Measurements from ENCODE around the gene SLC39A2. TPM values are rescaled to one million over a fixed set of nuclear protein-coding genes. Genes with fewer than 3 reads are reported as not detected.
"Not testable (repeated sequence)": the region's sequence is repeated elsewhere in the genome, so short reads cannot be mapped to it uniquely, and the experiment has no call there.

The SLC39A2 gene
- total RNA-seq, 2 experiments from 2014 or later: not detected

GRCh38 chr14:21040941-21041340 lies 41.8 kb downstream of the SLC39A2 start:
- not testable (repeated sequence) for H3K36me3 Mint-ChIP-seq (ENCODE audit: low read depth); H3K4me1 Mint-ChIP-seq (ENCODE audit: low read depth); H3K27me3 Mint-ChIP-seq (ENCODE audit: low read depth); DNase-seq; H3K4me3 Mint-ChIP-seq; H3K9me3 Mint-ChIP-seq; H3K27ac Mint-ChIP-seq
- CTCF ChIA-PET: interaction anchor here (0.6 to 7.2 kb wide), 10 partner anchors 23 to 395 kb away, joined by 3 to 147 read pairs (median 4); no protein-coding TSS in a partner anchor
- intact Hi-C loops (cut with micrococcal nuclease): loop anchor here (1.0 kb wide), 3 partner anchors 27 to 184 kb away; no protein-coding TSS in a partner anchor

- Mint-ChIP-seq H3K4me3 (no peak within 1 kb of the TSS), H3K9me3 (no peaks in the 10 kb centered on the region), H3K4me1 (ENCODE audit: low read depth) (peaks cover 8% of the 10 kb centered on the region), H3K36me3 (ENCODE audit: low read depth) (no peaks in the 10 kb centered on the region), H3K27me3 (ENCODE audit: low read depth) (peaks cover 9% of the 10 kb centered on the region), H3K27ac (no peak within 1 kb of the TSS)
- no peak for DNase-seq
- CTCF ChIA-PET: interaction anchor here (0.7 to 7.2 kb wide), 4 partner anchors 26 to 55 kb away, joined by 3 to 147 read pairs (median 10); no protein-coding TSS in a partner anchor
- intact Hi-C loops (cut with micrococcal nuclease): no loop called here
Measured at GRCh38 chr14:21041676-21042433, 42.8 kb downstream of the SLC39A2 start, which contains the start of gene RNASE7. RNASE7 (plus strand) TSS chr14:21042362; CDS start chr14:21042993, 631 bp downstream.

- H3K9me3 Mint-ChIP-seq: no peaks in the 10 kb centered on the region
- H3K27me3 Mint-ChIP-seq (ENCODE audit: low read depth): peaks cover 9% of the 10 kb centered on the region
- H3K27ac Mint-ChIP-seq: no peak overlapping the region
- DNase-seq: no peak
- peaks cover 8% of the 10 kb centered on the region for H3K4me1 Mint-ChIP-seq (ENCODE audit: low read depth)
- intact Hi-C loops (cut with micrococcal nuclease): no loop called here
- H3K36me3 Mint-ChIP-seq (ENCODE audit: low read depth): no peaks in the 10 kb centered on the region
- CTCF ChIA-PET: interaction anchor here (1.3 to 7.2 kb wide), 3 partner anchors 25 to 53 kb away, joined by 4 to 147 read pairs (median 4); no protein-coding TSS in a partner anchor
- H3K4me3 Mint-ChIP-seq: no peak overlapping the region
Measured at GRCh38 chr14:21042918-21043317, 43.8 kb downstream of the SLC39A2 start.

- no peaks in the 10 kb centered on the region for H3K9me3 Mint-ChIP-seq
- H3K27me3 Mint-ChIP-seq (ENCODE audit: low read depth): peaks cover 9% of the 10 kb centered on the region
- no peaks in the 10 kb centered on the region for H3K36me3 Mint-ChIP-seq (ENCODE audit: low read depth)
- no peak overlapping the region for H3K27ac Mint-ChIP-seq
- intact Hi-C loops (cut with micrococcal nuclease): no loop called here
- CTCF ChIA-PET: interaction anchor here (0.9 to 7.2 kb wide), 5 partner anchors 25 to 72 kb away, joined by 3 to 147 read pairs (median 4); no protein-coding TSS in a partner anchor
- H3K4me3 Mint-ChIP-seq: no peak overlapping the region
- peaks cover 8% of the 10 kb centered on the region for H3K4me1 Mint-ChIP-seq (ENCODE audit: low read depth)
- no peak for DNase-seq
Measured at GRCh38 chr14:21043387-21043973, 44.4 kb downstream of the SLC39A2 start.

GRCh38 chr14:21043974-21044618 lies 45.0 kb downstream of the SLC39A2 start:
- no peak for DNase-seq
- CTCF ChIA-PET: interaction anchor here (0.8 to 7.2 kb wide), 7 partner anchors 12 to 73 kb away, joined by 3 to 147 read pairs (median 3); no protein-coding TSS in a partner anchor
- H3K27ac Mint-ChIP-seq: no peak overlapping the region
- H3K9me3 Mint-ChIP-seq: no peaks in the 10 kb centered on the region
- H3K4me1 Mint-ChIP-seq (ENCODE audit: low read depth): peaks cover 8% of the 10 kb centered on the region
- no peak overlapping the region for H3K4me3 Mint-ChIP-seq
- H3K36me3 Mint-ChIP-seq (ENCODE audit: low read depth): no peaks in the 10 kb centered on the region
- intact Hi-C loops (cut with micrococcal nuclease): no loop called here
- H3K27me3 Mint-ChIP-seq (ENCODE audit: low read depth): peaks cover 9% of the 10 kb centered on the region

- no peak for DNase-seq
Measured at GRCh38 chr14:21047378-21047781, 48.3 kb downstream of the SLC39A2 start.

GRCh38 chr14:21048638-21049037 lies 49.5 kb downstream of the SLC39A2 start:
- CTCF ChIA-PET: interaction anchor here (0.9 to 2.6 kb wide), 5 partner anchors 12 to 44 kb away, joined by 3 to 16 read pairs (median 7); no protein-coding TSS in a partner anchor
- H3K4me3 Mint-ChIP-seq: no peak overlapping the region

More at GRCh38 chr14:21047378-21047781, 48.3 kb downstream of the SLC39A2 start:
- CTCF ChIA-PET: interaction anchor here (0.8 to 2.6 kb wide), 10 partner anchors 15 to 89 kb away, joined by 3 to 16 read pairs (median 4); no protein-coding TSS in a partner anchor
- Mint-ChIP-seq H3K9me3 (no peaks in the 10 kb centered on the region), H3K36me3 (ENCODE audit: low read depth) (no peaks in the 10 kb centered on the region), H3K4me1 (ENCODE audit: low read depth) (peaks cover 8% of the 10 kb centered on the region), H3K27me3 (ENCODE audit: low read depth) (peaks cover 5% of the 10 kb centered on the region), H3K4me3 (no peak overlapping the region), H3K27ac (no peak overlapping the region)
- intact Hi-C loops (cut with micrococcal nuclease): no loop called here

GRCh38 chr14:21049271-21049673 lies 50.2 kb downstream of the SLC39A2 start:
- H3K27ac Mint-ChIP-seq: no peak overlapping the region
- no peaks in the 10 kb centered on the region for H3K36me3 Mint-ChIP-seq (ENCODE audit: low read depth)
- CTCF ChIA-PET: interaction anchor here (1.3 to 2.6 kb wide), 3 partner anchors 22 to 55 kb away, joined by 3 to 16 read pairs (median 4); no protein-coding TSS in a partner anchor
- peaks cover 6% of the 10 kb centered on the region for H3K4me1 Mint-ChIP-seq (ENCODE audit: low read depth)
- no peaks in the 10 kb centered on the region for H3K9me3 Mint-ChIP-seq
- H3K4me3 Mint-ChIP-seq: no peak overlapping the region
- intact Hi-C loops (cut with micrococcal nuclease): no loop called here
- DNase-seq: no peak
- H3K27me3 Mint-ChIP-seq (ENCODE audit: low read depth): no peaks in the 10 kb centered on the region

More at GRCh38 chr14:21048638-21049037, 49.5 kb downstream of the SLC39A2 start:
- no peaks in the 10 kb centered on the region for H3K36me3 Mint-ChIP-seq (ENCODE audit: low read depth)
- no peak for DNase-seq
- no peak overlapping the region for H3K27ac Mint-ChIP-seq
- H3K9me3 Mint-ChIP-seq: no peaks in the 10 kb centered on the region
- H3K27me3 Mint-ChIP-seq (ENCODE audit: low read depth): peaks cover 2% of the 10 kb centered on the region
- peaks cover 8% of the 10 kb centered on the region for H3K4me1 Mint-ChIP-seq (ENCODE audit: low read depth)
- intact Hi-C loops (cut with micrococcal nuclease): no loop called here

- Mint-ChIP-seq H3K4me1 (ENCODE audit: low read depth) (no peaks in the 10 kb centered on the region), H3K27me3 (ENCODE audit: low read depth) (no peaks in the 10 kb centered on the region), H3K36me3 (ENCODE audit: low read depth) (no peaks in the 10 kb centered on the region), H3K9me3 (no peaks in the 10 kb centered on the region), H3K27ac (no peak overlapping the region), H3K4me3 (no peak overlapping the region)
- DNase-seq: no peak
- CTCF ChIA-PET: interaction anchor here (1.3 kb wide), 2 partner anchors 45 to 54 kb away, joined by 3 read pairs; no protein-coding TSS in a partner anchor
- intact Hi-C loops (cut with micrococcal nuclease): no loop called here
Measured at GRCh38 chr14:21050597-21050996, 51.5 kb downstream of the SLC39A2 start.

Small RNAs within 50 kb of the gene (microRNA-seq; reads per million reads assigned to microRNA genes)
- gene MIR6717 (ENCODE audit: borderline microRNAs expressed, borderline replicate concordance): not detected

Other genes with a start within 250 kb of the SLC39A2 start
- not detected for gene EDDM3B, start 230.9 kb upstream of the SLC39A2 start, total RNA-seq
- under 1 TPM; 0.45 to 0.57 TPM for gene RNASE6, start 218.0 kb upstream of the SLC39A2 start, total RNA-seq
- not detected for gene RNASE1, start 196.4 kb upstream of the SLC39A2 start, total RNA-seq
- not detected for gene RNASE3, start 107.9 kb upstream of the SLC39A2 start, total RNA-seq
- gene RNASE2, start 43.8 kb upstream of the SLC39A2 start, total RNA-seq: not detected
- 10 to 100 TPM; 90.9 to 97.5 TPM for gene METTL17, start 9.3 kb upstream of the SLC39A2 start, total RNA-seq
- 1 to 10 TPM; 8.4 to 8.8 TPM for gene NDRG2, start 25.8 kb downstream of the SLC39A2 start, total RNA-seq
- gene TPPP2, start 30.9 kb downstream of the SLC39A2 start, total RNA-seq: not detected
- not detected for gene RNASE13, start 35.5 kb downstream of the SLC39A2 start, total RNA-seq
- not detected for gene RNASE7, start 43.1 kb downstream of the SLC39A2 start, total RNA-seq
- not detected for gene RNASE8, start 58.5 kb downstream of the SLC39A2 start, total RNA-seq
- gene ARHGEF40, start 71.0 kb downstream of the SLC39A2 start, total RNA-seq: not detected
- gene ZNF219, start 99.4 kb downstream of the SLC39A2 start, total RNA-seq: 1 to 10 TPM; 8.3 to 9.2 TPM
- gene TMEM253, start 101.8 kb downstream of the SLC39A2 start, total RNA-seq: not detected
- gene OR5AU1, start 156.8 kb downstream of the SLC39A2 start, total RNA-seq: not detected